K562 (cell line): ENCODE data around the gene SETD5. TPM values are rescaled to one million over a fixed set of nuclear protein-coding genes. Genes with fewer than 3 reads are reported as not detected.

Experiments
- ATAC-seq: fragments of 200-7000 bp; cut with Tn5 transposase; 3 replicates; pipeline ENCODE4 v1.9.1; 2020; ENCODE audit warnings: moderate library complexity
- BruUV-seq: library from RNA; stranded (reverse); fragments of 400-500 nt; replicated peaks from 2 replicates; lab custom pipeline; 2021; lab: Mats Ljungman, UMichigan
- CTCF ChIA-PET: fragments of 300-600 bp; formaldehyde crosslinking; extraction: SDS; loops from one replicate; lab custom pipeline; 2021; ENCODE audit warnings: low intra/inter-chr PET ratio; lab: Yijun Ruan, JAX
- POLR2A ChIA-PET: fragments of 300-600, 350-650 bp; sonication (Branson Sonifier 250); formaldehyde crosslinking; extraction: SDS; loops from one replicate; lab custom pipeline; 2021; ENCODE audit warnings: antibody characterized with exemption, inconsistent platforms; lab: Yijun Ruan, JAX
- DNase-seq, 4 experiments: peaks; one replicate each; pipeline versions ENCODE4 v3.0.0 to v3.0.0-alpha.2; 2011 to 2018; ENCODE audit warnings: low spot score in 3 of 4, mixed read lengths in 3 of 4; ENCODE audit errors: extremely low read depth in 1 of 4
- FAIRE-seq: peaks from 2 replicates; lab custom pipeline; 2011; peaks lifted over from hg19 to GRCh38; lab: Jason Lieb, UNC
- H2AFZ ChIP-seq: 2 replicates; pipeline ENCODE4 v1.6.0; 2011; ENCODE audit warnings: low read depth, low read length, control low read depth, inconsistent platforms
- H3K27ac ChIP-seq: fragments of 200-600 bp; 3 replicates; pipeline ENCODE4 v1.8.0; 2011; ENCODE audit warnings: low read depth, mild to moderate bottlenecking, control low read depth, inconsistent platforms, low read length, moderate library complexity, mixed read lengths; ENCODE audit errors: extremely low read depth
- H3K27me3 ChIP-seq, 2 experiments: fragments of 300-600 bp in 1 of 2; 2 replicates in 1 of 2; 3 replicates in 1 of 2; pipeline versions ENCODE4 v1.6.0 to v1.8.0; 2011; ENCODE audit warnings: inconsistent platforms in 2 of 2, low read length in 2 of 2, mild to moderate bottlenecking in 1 of 2, mixed read lengths in 1 of 2, moderate library complexity in 1 of 2; ENCODE audit not compliant: control insufficient read depth in 2 of 2, insufficient read depth in 2 of 2
- H3K36me3 ChIP-seq: fragments of 300-600 bp; 3 replicates; pipeline ENCODE4 v1.8.0; 2011; ENCODE audit warnings: mild to moderate bottlenecking, low read length, inconsistent platforms; ENCODE audit not compliant: control insufficient read depth, insufficient read depth
- H3K4me1 ChIP-seq, 2 experiments: fragments of 200-600 bp in 1 of 2; replicated peaks in 1 of 2; 2 replicates in 1 of 2; 3 replicates in 1 of 2; pipeline versions ENCODE4 v1.5.1 to v1.8.0; 2011; ENCODE audit warnings: inconsistent platforms in 2 of 2, low read length in 2 of 2, mild to moderate bottlenecking in 1 of 2, mixed read lengths in 1 of 2, moderate library complexity in 1 of 2; ENCODE audit not compliant: control insufficient read depth in 2 of 2, insufficient read depth in 2 of 2
- H3K4me2 ChIP-seq: 2 replicates; pipeline ENCODE4 v1.6.1; 2011; ENCODE audit warnings: low read length, control low read depth, inconsistent platforms, mixed read lengths; ENCODE audit not compliant: insufficient read depth
- H3K4me3 ChIP-seq: fragments of 200-600 bp; sonication (generic), shearing (Covaris generic); 2 replicates; pipeline ENCODE4 v1.5.1; 2016; ENCODE audit warnings: control low read depth, inconsistent platforms
- H3K79me2 ChIP-seq: fragments of 200-600 bp; 3 replicates; pipeline ENCODE4 v1.8.0; 2011; ENCODE audit warnings: low read length, inconsistent platforms; ENCODE audit not compliant: control insufficient read depth, insufficient read depth
- H3K9ac ChIP-seq, 2 experiments: 2 replicates each; pipeline versions ENCODE4 v1.6.0 to v1.6.1; 2011; ENCODE audit warnings: low read depth in 2 of 2, low read length in 2 of 2, control low read depth in 1 of 2, inconsistent platforms in 1 of 2, mild to moderate bottlenecking in 1 of 2, mixed read lengths in 1 of 2; ENCODE audit not compliant: insufficient read depth in 1 of 2
- H3K9me1 ChIP-seq: one replicate; pipeline ENCODE4 v1.6.0; 2011; ENCODE audit warnings: inconsistent platforms, mild to moderate bottlenecking, low read length, moderate library complexity; ENCODE audit not compliant: control insufficient read depth, insufficient read depth
- H3K9me3 ChIP-seq: replicated peaks from 2 replicates; pipeline ENCODE4 v1.5.1; 2011; ENCODE audit warnings: low read depth, low read length, inconsistent platforms; ENCODE audit not compliant: control insufficient read depth, insufficient read depth
- H4K20me1 ChIP-seq: replicated peaks from 2 replicates; pipeline ENCODE4 v1.6.1; 2011; ENCODE audit warnings: low read length, inconsistent platforms, mixed read lengths; ENCODE audit not compliant: control insufficient read depth, insufficient read depth
- TRIM25 ChIP-seq: fragments of 450-650 bp; IDR thresholded peaks from 2 replicates; pipeline ENCODE4 v1.7.0; 2016; ENCODE audit warnings: borderline replicate concordance
- WGBS: fragments of 100-300 bp; shearing (Covaris generic); methylation state at CpG from one replicate; pipeline ENCODE4 v1.1.6; 2016; ENCODE audit warnings: low coverage, mixed read lengths; ENCODE audit not compliant: insufficient coverage; ENCODE audit errors: missing lambda C conversion rate; 5-methylcytosine and 5-hydroxymethylcytosine counted together
- in situ Hi-C: fragments of 300-500 bp; cut with MboI; formaldehyde crosslinking; loops from 4 replicates; pipeline ENCODE4 v1.15.0; 2018; ENCODE audit warnings: inconsistent platforms, mixed read lengths
- intact Hi-C: fragments of 100-400 bp; cut with micrococcal nuclease; formaldehyde crosslinking; loops from 2 replicates; pipeline ENCODE4 v1.14.2; 2022
- polyA plus RNA-seq, 8 experiments: library from polyadenylated mRNA; depleted of rRNA in 4 of 8; stranded (reverse) in 5 of 8; unstranded in 3 of 8; fragments of >200 nt; fragmentation: Nextera tagmentation in 2 of 8; fragmentation: Illumina TruSeq in 1 of 8; extraction: Ambion mirVana in 2 of 8; extraction: Trizol in 1 of 8; gene quantifications; 2 replicates each; pipeline versions ENCODE4 v1.2.1 to v1.2.3, GENCODE V29; 2011 to 2014; ENCODE audit warnings: inconsistent platforms in 1 of 8, missing spikeins in 1 of 8
- total RNA-seq, 7 experiments: library from RNA; depleted of rRNA in 6 of 7; stranded (reverse); fragments of >200 nt in 6 of 7; fragmentation: Illumina TruSeq in 2 of 7; extraction: Trizol in 2 of 7; gene quantifications; 2 replicates each; pipeline versions ENCODE4 v1.2.1 to v1.2.3, GENCODE V29; 2011 to 2021; ENCODE audit warnings: low replicate concordance in 1 of 7
- TF ChIP-seq, protein P1 (sequence below), 2 experiments: fragments of 450-650 bp in 1 of 2; sonication (generic) in 1 of 2; formaldehyde crosslinking in 1 of 2; IDR thresholded peaks in 1 of 2; conservative IDR thresholded peaks in 1 of 2; 2 replicates each; pipeline versions ENCODE4 v1.6.1 to v1.8.1; 2016 to 2023; ENCODE audit warnings: mild to moderate bottlenecking in 2 of 2, moderate library complexity in 2 of 2, inconsistent platforms in 1 of 2, missing genetic modification reagents in 1 of 2

Gene SETD5
- total and polyA plus RNA-seq, 9 of the 15 experiments (the other 6 are each of a cell fraction or from before 2014, with no cell fraction given): 20.8 to 135 (median 87.2) TPM

- ChIA-PET POLR2A (interaction anchor here (0.7 to 2.3 kb wide), 4 partner anchors 9 to 527 kb away, joined by 3 to 7 read pairs (median 3); partner anchors contain the start of gene THUMPD3), CTCF (no interaction called here)
- Histone ChIP-seq H3K9ac (no peak overlapping the region), H3K79me2 (peaks cover 42% of the 10 kb centered on the region; the same call in 2 of the 3 replicates), H2AFZ (no peak overlapping the region)
- DNase-seq (no peak), ATAC-seq (peak; percentile 22; the same call in 1 of the 3 replicates)
- TF ChIP-seq, protein P1, sequence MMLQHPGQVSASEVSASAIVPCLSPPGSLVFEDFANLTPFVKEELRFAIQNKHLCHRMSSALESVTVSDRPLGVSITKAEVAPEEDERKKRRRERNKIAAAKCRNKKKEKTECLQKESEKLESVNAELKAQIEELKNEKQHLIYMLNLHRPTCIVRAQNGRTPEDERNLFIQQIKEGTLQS (IDR thresholded peaks at IDR 0.05): peak; percentile 70
- TF ChIP-seq, protein P1 (CRISPR knock-in tag; conservative IDR thresholded peaks at IDR 0.05): no peak
- no peak for TF ChIP-seq TRIM25
- TF ChIP-seq, all 486 proteins: peak for 1
- 57% methylated on average over 1 of the region's 1 CpG for WGBS
- Histone ChIP-seq H3K9me3 (no peaks in the 10 kb centered on the region), H3K4me2 (no peak overlapping the region), H3K27me3 (no peaks in the 10 kb centered on the region), H3K4me3 (no peak overlapping the region), H4K20me1 (peaks cover 9% of the 10 kb centered on the region; the same call in 1 of the 2 replicates), H3K9me1 (no peaks in the 10 kb centered on the region), H3K27ac (no peak overlapping the region), H3K4me1 (no peaks in the 10 kb centered on the region), H3K36me3 (peaks cover 97% of the 10 kb centered on the region)
- no TSS peak for BruUV-seq
- in situ Hi-C loops (no loop called here), intact Hi-C loops (no loop called here)
- no peak for FAIRE-seq
Measured at GRCh38 chr3:9439331-9439730, 41.9 kb downstream of the SETD5 start.
